GM12891 (cell line): ENCODE data around the gene MTFR2.
A peak's percentile ranks its signal among the peaks of the same experiment; 100 is the strongest.

Experiments used
- POLR2A ChIP-seq: IDR thresholded peaks from 2 replicates; pipeline ENCODE4 v1.6.1; 2011; ENCODE audit warnings: low read depth, low read length, control low read depth
- POLR2AphosphoS5 ChIP-seq: IDR thresholded peaks from 2 replicates; pipeline ENCODE4 v1.6.1; 2011; ENCODE audit warnings: low read depth, low read length, control low read depth
- TAF1 ChIP-seq: IDR thresholded peaks from 2 replicates; pipeline ENCODE4 v1.6.1; 2011; ENCODE audit warnings: low read depth, low read length, control low read depth

GRCh38 chr6:136249811-136250685, at the start of gene MTFR2:
- peak; percentile 91 for TF ChIP-seq POLR2A
- peak; percentile 95 for TF ChIP-seq POLR2AphosphoS5
- peak; percentile 29 for TF ChIP-seq TAF1
